Skeletal muscle tissue (tissue), 4 donors: ENCODE measurements around the gene STIM1. TPM values are rescaled to one million over a fixed set of nuclear protein-coding genes. Genes with fewer than 3 reads are reported as not detected.
"Not testable (repeated sequence)": the region's sequence is repeated elsewhere in the genome, so short reads cannot be mapped to it uniquely, and the experiment has no call there.

Experiments used
- H3K27ac ChIP-seq: one replicate; pipeline ENCODE4 v1.7.0; 2013; ENCODE audit warnings: mild to moderate bottlenecking, low read depth, low read length, inconsistent platforms
- H3K27me3 ChIP-seq, 3 donors: one replicate each; pipeline ENCODE4 v1.7.0; 2013; ENCODE audit warnings: low read length in 3 of 3; ENCODE audit not compliant: control insufficient read depth in 3 of 3, insufficient read depth in 3 of 3
- H3K36me3 ChIP-seq, 3 donors: one replicate each; pipeline ENCODE4 v1.7.0; 2013; ENCODE audit warnings: low read length in 3 of 3; ENCODE audit not compliant: control insufficient read depth in 3 of 3, insufficient read depth in 3 of 3
- H3K4me1 ChIP-seq, 3 donors: one replicate each; pipeline ENCODE4 v1.7.0; 2013; ENCODE audit warnings: low read length in 3 of 3, mild to moderate bottlenecking in 3 of 3; ENCODE audit not compliant: control insufficient read depth in 3 of 3, insufficient read depth in 3 of 3
- H3K4me3 ChIP-seq, 3 donors: one replicate each; pipeline ENCODE4 v1.7.0; 2013; ENCODE audit warnings: low read length in 3 of 3
- H3K9ac ChIP-seq, 3 donors: one replicate each; pipeline ENCODE4 v1.7.0; 2013; ENCODE audit warnings: low read length in 3 of 3, mild to moderate bottlenecking in 3 of 3, moderate library complexity in 2 of 3, low read depth in 1 of 3
- H3K9me3 ChIP-seq, 3 donors: one replicate each; pipeline ENCODE4 v1.7.0; 2013; ENCODE audit warnings: low read length in 3 of 3; ENCODE audit not compliant: control insufficient read depth in 3 of 3
- total RNA-seq: library from RNA; depleted of rRNA; stranded (reverse); fragments of >200 nt; gene quantifications from one replicate; pipeline ENCODE4 v1.2.3, GENCODE V29; 2014
- donor health status: Osteomylitis.

STIM1 gene
- total RNA-seq, 1 donor from 2014 or later, result 54.8 TPM

- H3K27me3 ChIP-seq, result no peaks in the 10 kb centered on the region
- peak overlapping the region; percentile 72 for H3K27ac ChIP-seq
- peaks cover 24 to 48% (median 27%) of the 10 kb centered on the region in 3 donors for H3K4me1 ChIP-seq
- H3K4me3 ChIP-seq, result no peak overlapping the region
- H3K9ac ChIP-seq, result no peak overlapping the region
- H3K9me3 ChIP-seq, result peaks cover 0 to 2% (median 0%) of the 10 kb centered on the region in 3 donors
- H3K36me3 ChIP-seq, result no peaks in the 10 kb centered on the region
Observed at GRCh38 chr11:4040461-4040860, 185.0 kb downstream of the STIM1 start.

GRCh38 chr11:4041731-4042391 is 186.4 kb downstream of the STIM1 start:
- H3K9ac ChIP-seq, result no peak overlapping the region
- peak overlapping the region; percentile 72 for H3K27ac ChIP-seq
- H3K27me3 ChIP-seq, result no peaks in the 10 kb centered on the region
- H3K4me1 ChIP-seq, result peaks cover 24 to 55% (median 28%) of the 10 kb centered on the region in 3 donors
- no peaks in the 10 kb centered on the region for H3K36me3 ChIP-seq
- no peak overlapping the region for H3K4me3 ChIP-seq
- H3K9me3 ChIP-seq, result no peaks in the 10 kb centered on the region

- H3K27ac ChIP-seq, result peak overlapping the region; percentile 70
- no peaks in the 10 kb centered on the region for H3K9me3 ChIP-seq
- H3K36me3 ChIP-seq, result no peaks in the 10 kb centered on the region
- no peaks in the 10 kb centered on the region for H3K27me3 ChIP-seq
- H3K4me3 ChIP-seq, result no peak overlapping the region
- H3K9ac ChIP-seq, result peak overlapping the region in 2 of 3 donors; percentile 7 to 26
- H3K4me1 ChIP-seq, result peaks cover 24 to 51% (median 28%) of the 10 kb centered on the region in 3 donors
Observed at GRCh38 chr11:4044976-4045646, 189.6 kb downstream of the STIM1 start.

DNA sequence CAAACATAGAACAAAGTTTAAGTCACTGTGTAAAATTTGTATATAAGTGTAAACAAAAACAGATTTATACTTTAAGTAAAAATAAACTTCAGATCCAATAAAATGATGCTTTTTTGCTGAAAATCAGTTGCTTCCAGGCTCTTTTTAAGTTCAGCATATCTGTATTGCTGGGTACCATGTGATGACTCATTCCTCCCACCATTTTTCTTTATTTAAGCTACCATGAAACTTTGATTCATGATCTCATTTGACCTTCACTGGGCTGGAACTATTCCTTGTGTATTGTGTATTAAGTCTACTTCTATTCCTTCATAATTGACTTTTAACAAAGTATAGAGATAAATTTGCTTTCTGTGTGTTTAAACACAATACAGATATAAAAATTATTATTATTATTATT is 192.9 kb downstream of the STIM1 start:
- Histone ChIP-seq H3K9ac (no peak overlapping the region), H3K4me3 (no peak overlapping the region), H3K27ac (no peak overlapping the region), H3K27me3 (no peaks in the 10 kb centered on the region), H3K36me3 (no peaks in the 10 kb centered on the region), H3K4me1 (peaks cover 17 to 27% (median 19%) of the 10 kb centered on the region in 3 donors), H3K9me3 (no peaks in the 10 kb centered on the region)

- H3K4me3 ChIP-seq, result no peak overlapping the region
- peaks cover 12 to 21% (median 16%) of the 10 kb centered on the region in 3 donors for H3K4me1 ChIP-seq
- H3K9me3 ChIP-seq, result no peaks in the 10 kb centered on the region
- H3K9ac ChIP-seq, result no peak overlapping the region
- no peaks in the 10 kb centered on the region for H3K36me3 ChIP-seq
- H3K27me3 ChIP-seq, result no peaks in the 10 kb centered on the region
- no peak overlapping the region for H3K27ac ChIP-seq
Observed at GRCh38 chr11:4049006-4049405, 193.5 kb downstream of the STIM1 start.

DNA sequence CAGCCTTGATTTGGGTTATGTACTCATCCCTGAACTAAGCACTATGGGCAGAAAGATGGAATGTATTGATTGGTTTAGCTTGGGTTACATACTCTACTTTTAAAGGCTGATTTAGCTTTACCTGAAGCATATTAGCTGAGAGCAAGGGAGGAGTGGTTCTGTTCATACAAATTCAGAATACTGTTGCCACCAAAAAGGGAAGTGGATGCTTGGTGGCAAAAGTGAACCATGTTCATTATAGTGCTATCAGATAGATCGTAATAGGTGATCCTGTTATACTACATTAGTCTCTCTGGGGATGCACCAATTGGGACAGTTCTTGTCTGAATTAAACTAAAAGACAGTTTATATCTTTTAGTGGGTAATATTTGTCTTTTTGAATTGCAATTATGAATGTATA is 194.7 kb downstream of the STIM1 start:
- Histone ChIP-seq H3K27ac (no peak overlapping the region), H3K4me1 (peaks cover 1 to 13% (median 5%) of the 10 kb centered on the region in 3 donors), H3K36me3 (no peaks in the 10 kb centered on the region), H3K9me3 (no peaks in the 10 kb centered on the region), H3K27me3 (no peaks in the 10 kb centered on the region), H3K9ac (no peak overlapping the region), H3K4me3 (no peak overlapping the region)

DNA sequence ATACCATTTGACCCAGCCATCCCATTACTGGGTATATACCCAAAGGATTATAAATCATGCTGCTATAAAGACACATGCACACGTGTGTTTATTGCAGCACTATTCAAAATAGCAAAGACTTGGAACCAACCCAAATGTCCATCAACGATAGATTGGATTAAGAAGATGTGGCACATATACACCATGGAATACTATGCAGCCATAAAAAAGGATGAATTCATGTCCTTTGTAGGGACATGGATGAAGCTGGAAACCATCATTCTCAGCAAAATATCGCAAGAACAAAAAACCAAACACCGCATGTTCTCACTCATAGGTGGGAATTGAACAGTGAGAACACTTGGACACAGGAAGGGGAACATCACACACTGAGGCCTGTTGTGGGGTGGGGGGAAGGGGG is 197.7 kb downstream of the STIM1 start:
- H3K27me3 ChIP-seq, H3K9ac ChIP-seq, H3K4me1 ChIP-seq, H3K4me3 ChIP-seq, H3K27ac ChIP-seq, H3K9me3 ChIP-seq: not testable (repeated sequence)
- H3K36me3 ChIP-seq, result peaks cover 6 to 20% (median 13%) of the 10 kb centered on the region in 3 donors

GRCh38 chr11:4054643-4055042 is 199.2 kb downstream of the STIM1 start:
- Histone ChIP-seq H3K27ac (no peak overlapping the region), H3K4me3 (no peak overlapping the region), H3K27me3 (no peaks in the 10 kb centered on the region), H3K4me1 (peaks cover 0 to 7% (median 7%) of the 10 kb centered on the region in 3 donors), H3K36me3 (peaks cover 13 to 30% (median 20%) of the 10 kb centered on the region in 3 donors), H3K9ac (no peak overlapping the region), H3K9me3 (no peaks in the 10 kb centered on the region)

- Histone ChIP-seq H3K27ac (no peak overlapping the region), H3K27me3 (no peaks in the 10 kb centered on the region), H3K36me3 (peaks cover 17 to 44% (median 35%) of the 10 kb centered on the region in 3 donors), H3K9ac (no peak overlapping the region), H3K4me3 (no peak overlapping the region), H3K4me1 (peaks cover 6 to 32% (median 17%) of the 10 kb centered on the region in 3 donors), H3K9me3 (no peaks in the 10 kb centered on the region)
Observed at GRCh38 chr11:4059424-4059823, 204.0 kb downstream of the STIM1 start.

DNA sequence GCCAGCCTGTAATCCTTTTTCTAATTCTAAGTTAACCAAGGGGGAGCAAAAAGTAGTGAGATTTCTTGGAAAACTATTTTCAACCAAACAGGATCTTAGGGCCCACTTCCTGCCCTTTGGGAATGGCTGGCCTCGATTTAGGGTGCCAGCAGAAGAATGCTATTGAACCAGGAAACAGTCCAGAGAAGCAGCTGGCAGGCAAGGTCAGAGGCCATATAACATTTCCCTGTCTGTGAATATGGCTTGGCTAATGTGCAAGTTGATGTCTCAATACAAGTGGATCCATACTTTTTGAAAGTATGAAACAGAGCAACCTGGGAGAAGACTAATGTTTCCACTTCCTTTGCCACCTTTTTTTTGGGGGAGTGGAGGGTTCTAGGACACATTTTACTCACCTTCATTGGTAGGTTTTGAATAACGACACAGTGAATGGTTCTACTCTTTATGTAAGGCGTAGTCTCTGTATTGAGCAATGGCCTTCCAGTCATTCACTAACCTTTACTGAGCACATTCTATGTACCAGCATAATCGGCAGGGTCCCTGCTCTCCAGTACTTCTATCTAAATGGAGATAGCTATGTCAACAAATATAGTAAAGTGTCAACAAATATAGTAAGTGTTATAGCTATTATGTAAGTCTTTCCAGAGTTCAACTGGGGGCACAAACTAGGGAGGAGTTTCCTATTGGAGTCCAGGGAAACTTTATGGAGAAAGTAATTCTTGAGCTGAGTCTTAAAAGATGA is 204.9 kb downstream of the STIM1 start:
- Histone ChIP-seq H3K4me3 (no peak overlapping the region), H3K27me3 (no peaks in the 10 kb centered on the region), H3K27ac (peak overlapping the region; percentile 34), H3K4me1 (peaks cover 15 to 38% (median 26%) of the 10 kb centered on the region in 3 donors), H3K36me3 (peaks cover 17 to 43% (median 34%) of the 10 kb centered on the region in 3 donors), H3K9me3 (no peaks in the 10 kb centered on the region), H3K9ac (peak overlapping the region in 1 of 3 donors; percentile 36)
